ENCODE data around the gene MRO.
"Not testable (repeated sequence)": the region's sequence is repeated elsewhere in the genome, so short reads cannot be mapped to it uniquely, and the experiment has no call there.

MRO gene

GRCh38 chr18:50819728-50820378 lies at the start of gene MRO:
TSS of gene MRO (minus strand) at chr18:50820016. CDS start at chr18:50809400, 10,616 bp downstream.
- peak; percentile 90 for DNase-seq

- DNase-seq, result no peak
Observed at GRCh38 chr18:50869150-50869549, 49.3 kb upstream of the MRO start.

- peak; percentile 53 for DNase-seq
Observed at GRCh38 chr18:50866765-50867164, 46.9 kb upstream of the MRO start.

DNA sequence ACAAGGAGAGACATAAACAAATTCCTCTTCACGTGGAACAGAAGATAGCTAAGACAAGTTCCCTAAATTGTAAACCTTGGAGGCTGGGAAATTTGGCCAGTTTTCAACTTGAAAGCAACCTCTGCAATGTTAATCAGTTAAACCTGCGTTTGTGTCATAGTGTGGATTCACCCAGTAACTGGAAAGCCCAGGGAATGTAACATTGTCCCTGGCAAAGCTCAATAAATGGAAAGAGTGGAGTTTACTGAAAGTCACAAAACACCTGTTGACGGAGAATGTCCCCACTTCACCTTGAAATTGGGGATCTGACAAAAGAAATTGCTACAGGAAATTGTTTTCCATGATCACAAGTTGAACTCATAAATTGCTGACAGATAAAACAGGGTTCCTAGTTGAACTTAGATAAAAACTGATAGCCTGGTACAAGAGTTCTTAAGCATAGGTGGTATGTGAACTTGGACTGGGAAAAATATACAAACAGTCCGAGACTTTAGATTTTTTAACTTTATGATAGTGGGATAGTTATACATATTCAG lies 44.1 kb upstream of the MRO start:
- no peak for DNase-seq

DNA sequence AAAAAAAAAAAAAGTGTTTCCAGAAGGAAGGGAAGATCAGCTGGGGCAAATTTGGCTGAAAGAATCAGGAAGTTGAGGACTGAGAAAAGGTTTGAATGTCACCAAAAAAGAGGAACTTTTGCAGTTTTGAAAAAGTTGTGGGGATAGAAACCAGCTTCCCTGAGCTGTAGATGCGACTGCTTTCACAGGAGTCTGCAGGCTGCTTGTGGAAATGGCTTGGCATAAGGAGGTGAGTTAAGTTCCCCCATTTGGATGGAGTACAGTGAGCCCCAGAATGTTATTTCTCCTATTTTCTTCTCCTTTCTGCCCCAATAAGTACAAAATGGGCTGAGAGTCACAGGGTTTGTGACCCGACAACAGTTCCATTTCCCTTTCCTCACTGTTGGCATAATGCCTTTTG lies 42.6 kb upstream of the MRO start:
- peak; percentile 64 for DNase-seq

GRCh38 chr18:50861617-50862016 lies 41.8 kb upstream of the MRO start:
- no peak for DNase-seq

DNA sequence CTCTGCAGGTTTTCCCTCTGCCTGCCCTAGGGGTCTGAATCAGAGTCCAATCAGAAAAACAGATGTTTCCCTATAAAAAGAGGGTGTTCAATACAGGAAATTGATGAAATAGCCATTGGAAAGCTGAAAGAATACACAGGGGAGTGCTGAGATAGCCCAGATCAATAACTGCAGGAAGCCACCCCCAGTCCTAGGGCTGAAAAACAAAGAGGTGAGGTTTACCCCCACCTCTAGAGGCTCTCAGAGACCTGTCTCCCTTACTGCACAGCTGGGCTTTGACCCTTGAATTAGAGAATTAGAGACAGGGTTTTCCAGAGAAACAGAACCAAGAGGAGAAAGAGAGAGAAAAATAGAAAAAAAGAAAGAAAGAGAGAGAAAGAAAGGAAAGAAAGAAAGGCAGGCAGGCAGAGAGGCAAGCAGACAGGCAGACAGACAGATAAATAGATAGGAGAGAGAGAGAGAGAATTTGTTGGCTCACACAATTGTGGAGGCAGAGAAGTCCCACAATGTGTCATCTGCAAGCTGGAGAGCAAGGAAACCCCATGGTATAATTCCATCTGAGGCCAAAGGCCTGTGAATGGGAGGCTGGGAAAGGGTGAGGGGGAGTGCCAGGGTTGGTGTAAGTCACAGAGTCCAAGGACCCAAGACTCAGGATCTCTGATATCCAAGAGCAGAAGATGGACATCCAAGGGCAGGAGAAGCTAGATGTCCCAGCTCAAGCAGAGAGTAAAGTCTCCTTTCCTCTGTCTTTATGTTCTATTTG lies 40.2 kb upstream of the MRO start:
- no peak for DNase-seq

DNA sequence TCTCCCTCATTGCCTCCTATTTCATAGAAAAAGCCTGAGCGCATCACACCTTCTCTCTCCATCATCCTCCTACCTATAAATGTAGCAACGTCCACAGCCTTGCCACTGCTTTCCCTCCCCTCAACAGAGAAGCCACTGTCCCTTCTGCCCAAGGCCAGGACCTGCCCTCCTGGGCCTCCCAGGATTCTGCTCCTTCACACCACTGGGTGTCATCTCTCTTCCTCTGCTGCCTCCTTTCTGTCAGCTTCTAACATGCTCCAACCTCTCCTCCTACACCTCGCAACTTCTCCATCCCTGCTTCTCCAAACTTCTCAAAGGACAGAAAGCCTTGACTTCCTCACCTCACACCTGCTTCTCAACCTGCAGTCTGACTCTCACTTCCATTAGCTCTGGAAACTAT lies 37.9 kb upstream of the MRO start:
- DNase-seq, result no peak

GRCh38 chr18:50857166-50857565 lies 37.4 kb upstream of the MRO start:
- DNase-seq, result not testable (repeated sequence)

DNA sequence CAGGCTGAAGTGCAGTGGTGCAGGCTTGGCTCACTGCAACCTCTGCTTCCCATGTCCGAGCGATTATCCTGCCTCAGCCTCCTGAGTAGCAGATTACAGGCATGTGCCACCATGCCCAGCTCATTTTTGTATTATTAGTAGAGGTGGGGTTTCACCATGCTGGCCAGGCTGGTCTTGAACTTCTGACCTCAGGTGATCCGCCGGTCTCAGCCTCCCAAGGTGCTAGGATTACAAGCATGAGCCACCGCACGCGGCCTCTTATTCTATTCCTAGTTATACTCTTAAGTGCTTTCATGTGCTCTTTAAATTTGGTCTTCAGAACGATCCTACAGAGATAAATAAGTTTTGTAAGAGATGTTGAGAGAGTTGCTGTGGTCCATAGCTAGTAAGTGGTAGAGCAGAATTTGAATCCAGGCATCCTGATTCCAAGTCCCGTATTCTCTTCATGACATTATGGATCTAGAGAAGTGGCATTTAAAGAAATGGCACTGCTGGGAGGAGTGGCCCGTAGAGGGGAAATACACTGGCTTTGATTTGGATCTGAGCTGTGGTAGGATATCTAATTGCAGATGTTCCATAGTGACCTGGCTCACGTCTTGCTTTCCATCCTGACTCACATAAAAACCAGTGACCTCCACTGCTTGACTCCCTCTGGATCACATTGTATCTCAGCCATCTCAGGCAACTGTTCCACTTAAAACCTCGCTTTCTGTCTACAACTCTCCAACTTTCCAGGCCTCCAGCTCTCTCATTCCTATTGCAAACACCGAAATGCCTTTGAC lies 36.4 kb upstream of the MRO start:
- DNase-seq, result no peak

DNA sequence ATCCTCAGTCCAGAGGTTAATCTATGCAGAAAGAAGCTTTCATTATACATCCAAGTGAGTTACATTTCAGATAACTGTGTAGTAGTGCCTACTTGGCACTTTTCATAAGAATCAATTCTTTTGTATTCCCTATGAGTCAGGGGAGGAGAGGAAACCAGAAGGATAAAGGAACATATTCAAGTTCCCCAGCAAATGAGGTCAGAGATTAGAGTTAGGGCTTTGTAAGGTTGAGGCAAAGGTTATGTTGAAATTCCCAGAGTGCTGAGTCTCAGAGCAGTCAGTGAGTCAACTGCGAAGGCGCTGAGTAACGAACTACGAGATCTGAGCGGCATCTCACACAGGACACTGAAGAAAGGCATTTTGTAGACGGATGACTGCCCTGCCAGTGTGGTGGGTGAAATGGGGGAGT lies 34.1 kb upstream of the MRO start:
- DNase-seq, result no peak

DNA sequence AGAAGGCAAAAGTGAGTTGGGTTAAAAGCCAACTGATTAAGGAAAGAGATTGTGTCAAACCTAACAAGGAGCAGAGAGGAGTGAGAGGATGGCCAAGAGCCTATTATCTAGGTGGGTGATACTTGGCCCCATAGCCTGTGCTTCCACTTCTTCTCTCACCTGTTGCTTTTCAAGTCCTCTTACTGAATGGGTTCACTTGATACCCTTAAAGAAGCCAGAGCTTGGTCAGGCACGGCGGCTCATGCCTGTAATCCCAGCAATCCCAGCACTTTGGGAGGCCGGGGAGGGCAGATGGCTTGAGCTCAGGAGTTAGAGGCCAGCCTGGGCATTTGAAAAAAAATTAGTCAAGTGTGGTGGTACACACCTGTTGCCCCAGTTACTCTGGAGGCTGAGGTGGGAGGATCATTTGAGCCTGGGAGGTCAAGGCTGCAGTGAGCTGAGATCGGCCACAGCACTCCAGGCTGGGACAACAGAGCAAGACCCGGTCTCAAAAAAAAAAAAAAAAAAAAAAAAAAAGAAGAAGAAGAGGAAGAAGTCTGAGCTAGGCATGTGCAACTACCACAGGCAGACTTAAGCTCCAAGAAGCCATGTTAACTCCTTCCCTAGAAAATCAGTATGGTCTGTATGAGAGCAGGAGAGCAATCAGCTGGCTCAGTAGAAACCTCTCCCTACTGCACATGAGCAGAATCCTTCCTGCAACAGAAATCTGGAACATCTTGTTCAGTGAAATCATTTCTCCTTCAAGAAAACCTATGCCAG lies 30.7 kb upstream of the MRO start:
- no peak for DNase-seq

- DNase-seq, result no peak
Observed at GRCh38 chr18:50849419-50849821, 29.6 kb upstream of the MRO start.

GRCh38 chr18:50848991-50849390 lies 29.2 kb upstream of the MRO start:
- no peak for DNase-seq

- no peak for DNase-seq
Observed at GRCh38 chr18:50848061-50848551, 28.3 kb upstream of the MRO start.

GRCh38 chr18:50847192-50847591 lies 27.4 kb upstream of the MRO start:
- peak; percentile 12 for DNase-seq

GRCh38 chr18:50844960-50845359 lies 25.1 kb upstream of the MRO start:
- DNase-seq, result no peak

DNA sequence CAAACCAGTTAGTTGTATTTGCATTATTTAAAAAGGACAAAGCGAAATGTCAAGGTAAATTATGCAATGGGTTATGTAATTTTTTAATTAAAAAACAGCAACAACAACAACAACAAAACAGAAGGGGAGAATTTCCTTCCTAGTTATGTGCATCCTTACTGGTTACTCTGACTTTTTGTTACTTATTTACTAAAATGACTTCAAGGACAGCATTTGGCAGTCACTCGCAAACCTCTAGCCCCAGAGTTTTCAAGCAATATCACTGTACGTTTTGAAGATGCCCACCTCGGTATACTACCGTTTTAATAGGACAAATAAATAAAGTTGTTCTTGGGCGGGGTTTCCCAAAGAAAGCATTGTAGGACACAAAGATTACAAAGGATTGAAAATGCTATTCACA lies 24.7 kb upstream of the MRO start:
- DNase-seq, result no peak

- DNase-seq, result no peak
Observed at GRCh38 chr18:50842846-50843245, 23.0 kb upstream of the MRO start.

DNA sequence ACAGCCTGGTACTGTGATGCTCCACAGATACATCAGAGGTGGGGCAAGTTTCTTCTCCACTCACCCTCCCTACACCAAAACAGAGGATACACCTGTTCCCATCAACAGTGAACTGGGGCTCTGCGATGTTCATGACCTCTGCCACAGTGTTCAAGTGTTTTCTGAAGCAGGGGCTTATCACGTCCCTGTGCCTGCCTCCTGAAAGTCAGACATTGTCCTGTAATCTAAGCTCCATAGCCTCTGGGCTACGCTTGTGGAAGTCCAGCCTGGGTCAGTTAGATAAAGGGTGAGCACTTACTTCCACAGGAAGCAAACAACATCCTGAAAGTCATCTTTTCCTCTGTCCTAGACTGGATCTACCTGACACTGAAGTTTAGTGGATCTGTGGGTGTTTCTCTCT lies 20.2 kb upstream of the MRO start:
- DNase-seq, result no peak

DNA sequence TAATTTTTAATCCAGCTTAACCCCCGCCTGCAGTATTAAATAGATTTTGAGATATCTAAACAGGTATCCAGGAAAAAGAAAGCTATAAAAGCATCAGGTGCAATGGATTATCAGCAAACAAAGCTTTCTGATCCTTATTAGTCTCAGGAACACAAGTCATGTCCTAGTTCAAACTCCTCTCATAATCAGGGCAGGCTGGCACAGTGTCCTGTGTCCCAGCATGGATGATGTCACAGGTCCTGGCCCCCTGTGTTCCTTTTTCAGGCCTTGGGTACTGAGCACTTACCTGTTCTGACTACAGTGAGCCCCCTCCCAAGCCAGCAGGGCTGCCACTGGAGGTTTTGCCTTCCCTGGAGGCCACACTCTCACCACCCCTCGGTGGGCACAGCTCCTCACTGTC lies 19.5 kb upstream of the MRO start:
- DNase-seq, result no peak

GRCh38 chr18:50836521-50836957 lies 16.7 kb upstream of the MRO start:
- DNase-seq, result peak; percentile 60

DNA sequence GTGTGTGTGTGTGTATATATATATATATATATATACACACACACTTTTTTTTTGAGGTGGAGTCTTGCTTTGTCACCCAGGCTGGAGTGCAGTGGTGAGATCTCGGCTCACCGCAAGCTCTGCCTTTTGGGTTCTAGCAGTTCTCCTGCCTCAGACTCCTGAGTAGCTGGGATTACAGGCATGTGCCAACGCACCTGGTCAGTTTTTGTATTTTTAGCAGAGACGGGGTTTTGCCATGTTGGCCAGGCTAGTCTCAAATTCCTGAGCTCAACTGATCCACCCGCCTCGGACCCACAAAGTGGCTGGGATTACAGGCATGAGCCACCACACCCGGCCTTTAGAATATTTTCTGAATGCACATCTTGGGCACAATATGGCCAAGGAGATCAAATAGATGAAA lies 13.7 kb upstream of the MRO start:
- DNase-seq, result not testable (repeated sequence)

Measured in hematopoietic multipotent progenitor cell treated with erythropoietin and hydrocortisone succinate and interleukin-3 and kit ligand, for 4 days (in vitro differentiated cells).